ENCODE measurements around the gene RNF41.
"Not testable (repeated sequence)": the region's sequence is repeated elsewhere in the genome, so short reads cannot be mapped to it uniquely, and the experiment has no call there.

The RNF41 gene

GRCh38 chr12:56221757-56222530, at the start of gene RNF41:
Gene RNF41, minus strand, starts transcription at chr12:56221922. Its CDS starts 7,875 bp downstream, at chr12:56214047.
- peak; percentile 91 for DNase-seq

- DNase-seq: no peak
Measured at GRCh38 chr12:56271031-56271430, 49.3 kb upstream of the RNF41 start.

DNA sequence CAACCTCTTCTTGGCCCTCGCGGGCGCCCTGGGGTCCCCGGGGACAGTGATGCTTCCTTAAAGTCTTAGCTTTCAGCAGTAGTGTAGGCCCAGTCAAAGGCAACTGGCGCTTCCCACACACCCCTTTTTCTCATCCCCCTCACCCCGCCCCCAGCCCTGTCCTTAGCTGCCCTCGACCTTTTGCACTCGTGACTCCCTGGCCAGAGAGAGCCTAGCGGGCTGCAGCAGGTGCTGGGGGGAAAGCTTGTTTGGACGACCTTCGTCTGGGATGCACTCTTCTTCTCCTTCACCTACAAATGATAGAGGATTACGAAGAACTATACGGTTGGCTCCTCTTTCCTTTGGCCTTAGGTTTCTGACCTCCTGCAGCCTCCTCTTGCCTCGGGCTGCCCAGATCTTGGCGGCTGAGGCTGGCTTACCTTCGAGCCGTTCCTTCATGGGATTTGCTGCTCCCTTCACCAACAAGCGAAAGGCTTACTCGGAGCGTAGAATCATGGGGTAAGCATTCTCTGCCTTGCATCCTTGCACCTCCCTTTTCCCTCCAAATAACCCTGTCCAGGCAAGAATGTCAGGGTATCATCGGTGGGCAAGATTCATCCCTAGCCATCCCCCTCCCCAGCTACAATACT, 45.8 kb upstream of the RNF41 start:
- no peak for DNase-seq

DNA sequence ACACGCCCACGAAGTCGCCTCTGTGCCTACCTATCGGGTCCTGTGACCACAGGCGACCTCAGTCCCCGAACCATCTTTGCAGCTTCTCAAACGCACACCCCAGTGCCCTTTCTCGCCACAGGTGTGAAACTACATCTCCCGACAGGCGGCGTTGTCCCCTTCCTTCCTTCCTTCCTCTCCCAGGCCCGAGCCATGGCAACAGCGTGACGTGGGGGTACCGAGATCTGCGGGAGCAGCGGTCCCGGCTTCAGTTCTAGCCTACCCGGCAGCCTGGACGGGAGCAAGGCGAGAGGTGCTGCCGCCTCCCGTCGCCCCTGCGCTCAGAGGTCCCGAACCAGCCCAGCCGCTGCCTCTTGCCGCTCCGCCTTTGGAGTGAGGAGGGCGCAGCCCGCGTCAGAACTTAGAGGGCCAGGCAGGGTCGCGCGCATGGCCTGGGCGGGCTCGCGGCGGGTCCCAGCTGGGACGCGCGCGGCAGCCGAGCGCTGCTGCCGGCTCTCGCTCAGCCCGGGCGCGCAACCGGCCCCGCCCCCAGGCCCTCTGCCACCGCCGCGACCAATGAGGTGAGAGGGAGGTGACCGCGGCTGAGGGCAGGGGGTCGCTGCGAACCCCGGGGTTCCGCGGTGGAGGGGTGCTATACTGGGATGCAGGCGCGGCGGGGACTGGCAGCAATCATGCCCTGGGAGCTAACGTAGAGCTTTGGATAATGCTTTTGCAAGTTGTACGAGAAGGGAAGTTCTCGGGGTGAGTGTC, 45.1 kb upstream of the RNF41 start, which contains the start of gene COQ10A:
Gene COQ10A, plus strand, starts transcription at position 250 of the 750 bp plus-strand sequence. Its CDS starts 177 bp downstream, at position 427.
- DNase-seq: peak; percentile 91

DNA sequence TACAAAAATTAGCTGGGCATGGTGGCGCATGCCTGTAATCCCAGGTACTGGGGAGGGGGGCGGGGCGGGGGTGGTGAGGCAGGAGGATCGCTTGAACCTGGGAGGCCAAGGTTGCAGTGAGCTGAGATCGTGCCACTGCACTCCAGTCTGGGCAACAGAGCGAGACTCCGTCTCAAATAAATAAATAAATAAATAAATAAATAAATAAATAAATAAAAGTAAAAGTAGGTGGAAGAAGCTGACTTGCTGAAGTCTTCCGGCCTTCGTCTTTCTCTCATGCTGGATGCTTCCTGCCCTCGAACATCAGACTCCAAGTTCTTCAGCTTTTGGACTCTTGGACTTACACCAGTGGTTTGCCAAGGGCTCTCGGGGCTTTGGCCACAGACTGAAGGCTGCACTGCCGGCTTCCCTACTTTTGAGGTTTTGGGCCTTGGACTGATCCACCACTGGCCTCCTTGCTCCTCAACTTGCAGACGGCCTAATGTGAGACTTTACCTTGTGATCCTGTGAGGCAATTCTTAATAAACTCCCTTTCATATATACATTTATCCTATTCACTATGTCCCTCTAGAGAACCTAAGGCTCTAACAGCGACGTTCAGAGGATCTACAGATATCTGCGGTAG, 44.5 kb upstream of the RNF41 start:
- not testable (repeated sequence) for DNase-seq

GRCh38 chr12:56262955-56263354, 41.2 kb upstream of the RNF41 start:
- not testable (repeated sequence) for DNase-seq

DNA sequence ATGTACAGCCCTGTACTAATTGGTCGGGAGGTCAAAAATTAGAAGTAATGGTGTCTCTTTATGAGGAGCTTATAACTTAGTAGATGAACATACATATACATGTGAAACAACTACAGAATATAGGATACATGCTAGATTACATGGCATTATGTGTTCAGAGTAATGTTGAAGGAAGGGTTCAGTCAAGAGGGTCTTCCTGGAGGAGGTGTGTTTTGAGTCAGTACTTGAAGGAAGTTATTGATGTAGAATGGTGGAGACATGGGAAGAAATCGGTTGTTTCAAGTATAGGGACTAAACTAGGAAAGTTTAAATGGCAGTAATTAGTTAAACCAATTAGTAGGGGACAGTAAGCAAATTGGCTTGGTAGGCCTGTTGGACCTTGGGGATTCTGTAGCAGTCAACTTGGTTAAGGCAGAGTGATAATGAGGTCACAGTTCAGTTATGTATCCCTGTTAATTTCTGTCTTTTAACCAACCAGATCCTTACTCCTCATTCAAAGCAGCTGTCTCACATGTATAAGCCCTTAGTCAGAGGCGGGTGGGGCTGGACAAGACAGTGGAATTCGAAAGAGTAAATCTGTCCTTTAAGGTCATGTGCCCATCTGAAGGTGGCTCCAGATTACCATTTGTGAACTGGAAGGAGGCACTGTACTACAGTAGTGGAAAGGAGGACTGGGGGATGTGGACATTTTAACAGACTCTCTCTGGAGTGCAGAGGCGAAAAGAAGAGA, 39.9 kb upstream of the RNF41 start:
- no peak for DNase-seq

- DNase-seq: no peak
Measured at GRCh38 chr12:56260921-56261320, 39.2 kb upstream of the RNF41 start.

GRCh38 chr12:56260380-56260779, 38.7 kb upstream of the RNF41 start:
- DNase-seq: no peak

GRCh38 chr12:56258820-56259183, 37.1 kb upstream of the RNF41 start:
- no peak for DNase-seq

- peak; percentile 79 for DNase-seq
Measured at GRCh38 chr12:56258068-56258819, 36.5 kb upstream of the RNF41 start, which contains the start of gene ANKRD52. Gene ANKRD52, minus strand, starts transcription at chr12:56258384. Its CDS starts 115 bp downstream, at chr12:56258269.

DNA sequence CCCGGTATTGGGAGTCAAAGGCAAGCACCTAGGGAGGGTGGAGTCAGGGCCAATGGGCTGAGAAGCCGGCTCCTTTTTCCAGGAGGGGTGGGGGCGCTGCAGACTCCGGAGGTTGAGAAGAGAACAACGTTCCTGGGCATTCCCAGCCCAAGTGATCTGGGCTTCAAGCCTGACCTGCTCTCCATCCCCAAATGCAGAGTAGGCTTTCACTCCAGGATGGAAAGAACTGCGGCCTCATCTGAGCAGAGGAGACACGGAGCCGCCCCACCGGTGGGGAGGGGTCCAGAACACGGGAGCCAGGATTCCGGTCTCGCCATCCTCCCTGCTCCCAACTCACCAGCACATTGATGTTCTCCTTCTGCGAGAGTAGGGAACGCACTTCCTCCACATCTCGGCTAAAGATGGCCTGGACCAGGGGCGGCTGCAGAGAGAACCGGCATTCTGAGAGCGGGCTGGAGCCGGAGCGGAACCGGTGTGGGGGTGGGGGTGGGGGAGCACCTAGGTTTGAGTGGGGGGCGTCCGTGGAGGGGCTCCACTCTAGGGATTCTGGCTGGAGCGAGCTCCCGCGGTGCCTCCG, 35.9 kb upstream of the RNF41 start:
- no peak for DNase-seq

DNA sequence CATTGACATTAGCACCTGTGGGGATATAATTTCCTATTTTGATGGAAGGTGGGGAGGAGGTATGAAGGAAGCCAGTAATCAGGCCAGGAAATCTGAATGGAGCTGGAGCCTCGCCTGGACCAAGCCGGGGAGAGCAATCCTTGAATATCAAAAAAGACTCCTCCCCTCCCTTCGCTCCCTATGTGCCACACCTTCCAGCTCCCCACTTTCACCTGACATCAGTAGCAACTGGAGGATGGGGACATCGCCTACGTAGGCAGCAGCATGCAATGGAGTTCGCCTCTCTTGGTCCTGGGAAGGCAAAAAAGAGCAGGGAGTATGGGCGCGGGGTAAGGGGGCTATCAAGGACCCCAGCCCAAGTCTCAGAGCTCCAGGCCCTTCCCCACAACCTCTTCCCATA, 35.3 kb upstream of the RNF41 start:
- DNase-seq: no peak

GRCh38 chr12:56256326-56256960, 34.7 kb upstream of the RNF41 start:
- no peak for DNase-seq

DNA sequence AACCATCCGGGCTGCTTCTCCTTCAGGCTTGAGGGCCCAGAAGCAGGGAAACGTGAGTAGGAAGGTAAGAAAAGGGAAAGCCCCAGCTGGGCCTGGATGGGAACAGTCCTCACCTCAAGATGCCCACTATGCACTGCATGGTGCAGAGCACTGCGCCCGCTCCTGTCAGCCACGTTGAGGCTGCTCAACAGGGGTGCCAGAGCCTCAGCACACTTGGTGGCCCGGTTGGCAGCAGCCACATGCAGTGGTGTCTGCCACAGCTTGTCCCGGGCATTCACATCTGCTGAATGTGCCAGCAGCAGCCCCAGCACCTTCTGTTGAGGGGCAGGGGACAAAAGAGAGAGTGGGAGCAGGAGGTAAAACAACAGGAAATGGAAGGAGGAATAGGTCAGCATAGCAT, 33.9 kb upstream of the RNF41 start:
- DNase-seq: no peak

DNA sequence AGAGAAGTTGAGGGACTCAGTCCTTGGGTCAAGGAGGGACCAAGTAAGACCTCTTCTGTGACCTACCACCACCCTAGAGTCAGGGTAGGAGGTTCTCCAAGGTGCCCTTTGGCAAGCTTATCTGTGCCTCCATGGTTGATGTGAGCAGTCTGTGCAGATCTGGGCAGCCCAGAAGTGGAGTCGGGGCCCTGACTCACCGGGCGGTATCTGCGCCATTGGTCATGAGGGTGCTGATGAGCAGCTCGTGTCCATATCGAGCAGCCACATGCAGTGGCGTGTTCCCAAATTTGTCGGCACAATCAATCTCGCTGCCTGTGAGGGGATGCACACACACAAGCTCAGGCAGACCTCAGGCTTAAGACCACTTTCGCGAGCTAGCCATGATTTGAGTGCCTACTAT, 31.4 kb upstream of the RNF41 start:
- DNase-seq: no peak

DNA sequence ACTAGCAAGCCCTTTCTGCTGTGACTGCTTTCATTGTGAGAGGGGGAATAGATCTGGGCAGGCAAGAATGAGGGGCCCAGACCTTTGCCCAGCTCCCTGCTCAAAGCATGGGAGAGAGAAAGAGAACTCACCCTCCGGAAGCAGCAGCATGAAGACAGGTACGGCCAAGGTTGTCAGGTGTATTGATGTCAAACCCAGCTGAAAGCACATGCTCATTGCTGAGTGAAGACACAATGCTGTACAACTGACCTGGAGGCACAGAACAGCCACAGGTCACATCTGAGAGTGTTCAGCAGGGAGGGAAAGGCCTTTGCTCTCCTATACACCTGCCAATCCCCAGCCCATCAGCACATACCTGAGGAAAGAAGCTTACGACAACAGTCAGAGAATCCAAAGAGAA, 30.9 kb upstream of the RNF41 start:
- no peak for DNase-seq

GRCh38 chr12:56248711-56249110, 27.0 kb upstream of the RNF41 start:
- no peak for DNase-seq

DNA sequence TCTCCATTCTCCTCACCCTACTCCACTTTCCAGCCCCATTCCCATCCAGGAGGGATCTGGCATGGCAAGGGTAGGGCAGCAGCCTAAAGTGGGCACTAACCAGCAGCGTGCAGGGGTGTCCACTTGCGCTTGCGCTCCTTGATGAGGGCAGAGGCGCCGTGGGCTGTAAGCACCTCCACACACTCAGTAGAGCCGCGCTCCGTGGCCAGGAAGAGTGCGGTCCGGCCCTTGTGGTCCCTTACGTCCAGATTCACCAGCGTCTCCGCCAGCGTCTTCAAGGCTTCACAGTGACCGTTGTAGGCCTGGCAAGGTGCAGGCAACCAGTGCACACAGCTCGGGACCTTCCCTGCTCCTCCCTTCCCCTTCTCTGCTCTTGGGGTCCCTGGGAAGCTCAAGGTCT, 26.2 kb upstream of the RNF41 start:
- DNase-seq: no peak

DNA sequence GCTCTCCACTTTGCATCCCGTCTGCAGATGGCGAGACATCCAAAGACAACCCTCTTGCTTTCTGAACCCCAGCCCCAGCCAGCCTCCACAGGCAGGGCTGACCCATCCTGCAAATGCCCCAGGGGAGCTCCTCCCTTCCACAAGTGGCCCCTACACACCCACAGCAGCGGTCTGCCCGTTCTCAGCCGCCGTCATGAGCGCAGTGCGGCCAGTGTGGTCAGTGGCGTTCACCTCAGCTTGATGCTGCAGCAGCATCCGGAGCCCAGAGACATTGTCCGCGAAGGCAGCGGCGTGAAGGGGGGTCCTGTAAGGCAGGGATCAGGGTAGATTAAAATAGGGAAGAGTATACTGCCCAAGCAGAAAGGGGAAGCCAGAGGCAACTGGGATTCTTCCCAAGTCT, 22.8 kb upstream of the RNF41 start:
- no peak for DNase-seq

DNA sequence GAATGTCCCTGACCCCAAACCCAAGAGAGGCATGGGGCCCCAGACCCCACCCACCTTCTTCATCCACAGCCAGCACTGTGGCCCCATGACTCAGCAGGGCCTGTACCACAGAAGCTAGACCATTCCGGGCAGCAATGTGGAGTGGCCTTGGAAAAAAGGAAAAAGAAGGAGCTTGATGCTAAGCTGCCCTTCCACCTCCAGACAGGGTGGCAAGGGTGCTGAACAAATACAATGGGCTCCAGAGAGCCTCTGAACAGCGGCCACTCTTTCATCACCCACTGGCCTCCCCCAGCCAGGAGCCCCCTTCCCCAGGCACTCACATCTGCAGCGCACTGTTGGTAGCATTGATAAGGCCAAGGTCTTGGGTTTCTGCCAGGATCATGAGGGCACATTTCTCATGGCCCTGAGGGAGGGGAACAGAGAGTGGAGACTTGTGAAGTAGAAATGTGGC, 22.0 kb upstream of the RNF41 start:
- DNase-seq: no peak

All from activated CD8-positive, alpha-beta memory T cell treated with anti-CD3 and anti-CD28 coated beads, Interleukin-2, amount 50 U/mL, for 4 hours (primary cell).